NCI-H524 treated with DMSO at 0.1 percent for 48 hours (cell line): Measurements from ENCODE around the gene KIAA0513.
A peak's percentile ranks its signal among the peaks of the same experiment; 100 is the strongest.
"Not testable (repeated sequence)": the region's sequence is repeated elsewhere in the genome, so short reads cannot be mapped to it uniquely, and the experiment has no call there.

Experiments
- DNase-seq: peaks from one replicate; lab custom pipeline; 2025; lab: John Stamatoyannopoulos, UW

KIAA0513 gene

DNA sequence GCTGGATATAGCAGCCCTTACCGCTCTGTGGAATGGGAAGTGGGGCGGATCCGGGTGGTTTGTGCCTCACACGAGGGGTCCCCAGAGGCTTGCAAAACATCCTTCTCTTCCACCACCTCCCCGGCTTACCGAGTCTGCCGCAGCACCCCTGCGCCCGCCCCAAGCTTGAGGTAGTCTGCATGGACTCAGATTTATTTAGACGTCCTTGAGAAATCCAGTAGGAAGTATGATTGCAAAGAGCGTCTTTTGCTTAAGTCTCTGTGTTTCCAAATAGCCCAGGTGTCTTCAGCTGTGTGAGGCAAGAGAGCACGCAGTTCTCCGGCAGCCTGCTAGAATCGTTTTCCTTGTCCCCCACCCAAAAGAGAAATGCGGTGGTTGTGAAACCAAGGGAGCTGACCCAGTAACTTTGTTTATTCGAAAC is 2.4 kb downstream of the KIAA0513 start:
- no peak for DNase-seq

DNA sequence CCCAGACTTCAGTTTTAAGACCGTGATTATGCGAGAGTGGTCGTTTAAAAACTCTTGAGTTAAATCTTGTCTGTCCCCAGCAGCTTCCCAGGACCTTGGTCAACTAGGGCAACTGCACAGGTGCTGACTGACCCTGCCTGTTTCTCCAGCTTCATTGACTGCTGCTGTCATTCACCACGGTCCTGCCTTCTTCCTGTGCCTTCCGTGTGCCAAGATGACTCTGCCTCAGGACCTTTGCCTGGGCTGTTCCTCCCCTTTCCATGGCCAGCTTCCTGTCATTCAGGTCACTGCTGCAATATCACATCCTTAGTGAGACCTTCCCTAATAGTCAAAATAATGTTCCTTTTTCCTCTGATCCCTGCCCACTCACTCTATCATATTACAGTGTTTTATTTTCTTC is 3.9 kb downstream of the KIAA0513 start:
- no peak for DNase-seq

DNA sequence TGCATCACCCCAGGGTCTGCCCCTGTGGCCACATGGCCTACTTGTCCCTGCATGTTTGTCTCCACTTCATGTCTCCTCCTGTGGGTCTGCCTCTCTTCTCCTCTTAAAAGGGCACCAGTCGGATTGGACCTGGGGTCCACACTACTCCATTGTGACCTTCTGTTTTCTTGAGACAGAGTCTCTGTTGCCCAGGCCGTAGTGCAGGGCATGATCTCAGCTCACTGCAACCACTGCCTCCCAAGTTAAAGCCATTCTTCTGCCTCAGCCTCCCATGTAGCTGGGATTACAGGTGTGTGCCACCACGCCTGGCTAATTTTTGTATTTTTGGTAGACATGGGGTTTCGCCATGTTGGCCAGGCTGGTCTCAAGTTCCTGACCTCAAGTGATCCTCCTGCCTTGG is 4.6 kb downstream of the KIAA0513 start:
- DNase-seq = not testable (repeated sequence)

DNA sequence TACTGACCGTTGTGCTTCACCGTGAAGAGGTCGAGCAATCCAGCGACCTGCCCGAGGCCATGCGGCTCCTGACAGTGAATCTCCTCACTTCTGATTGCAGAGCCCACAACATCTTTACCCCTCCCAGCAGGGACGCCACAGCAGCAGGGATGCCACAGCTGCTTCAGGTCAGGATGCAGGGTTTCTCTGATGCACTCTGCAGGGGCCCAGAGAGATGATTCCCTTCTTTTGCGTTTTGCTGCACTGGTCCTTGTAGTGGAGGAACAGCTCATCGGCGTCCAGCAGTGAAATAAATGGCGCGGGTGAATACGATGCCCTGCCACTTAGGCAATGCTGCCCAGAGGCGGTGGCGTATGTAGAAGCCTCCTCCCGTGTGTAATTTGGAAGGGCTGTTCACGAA is 5.6 kb downstream of the KIAA0513 start:
- DNase-seq = no peak

DNA sequence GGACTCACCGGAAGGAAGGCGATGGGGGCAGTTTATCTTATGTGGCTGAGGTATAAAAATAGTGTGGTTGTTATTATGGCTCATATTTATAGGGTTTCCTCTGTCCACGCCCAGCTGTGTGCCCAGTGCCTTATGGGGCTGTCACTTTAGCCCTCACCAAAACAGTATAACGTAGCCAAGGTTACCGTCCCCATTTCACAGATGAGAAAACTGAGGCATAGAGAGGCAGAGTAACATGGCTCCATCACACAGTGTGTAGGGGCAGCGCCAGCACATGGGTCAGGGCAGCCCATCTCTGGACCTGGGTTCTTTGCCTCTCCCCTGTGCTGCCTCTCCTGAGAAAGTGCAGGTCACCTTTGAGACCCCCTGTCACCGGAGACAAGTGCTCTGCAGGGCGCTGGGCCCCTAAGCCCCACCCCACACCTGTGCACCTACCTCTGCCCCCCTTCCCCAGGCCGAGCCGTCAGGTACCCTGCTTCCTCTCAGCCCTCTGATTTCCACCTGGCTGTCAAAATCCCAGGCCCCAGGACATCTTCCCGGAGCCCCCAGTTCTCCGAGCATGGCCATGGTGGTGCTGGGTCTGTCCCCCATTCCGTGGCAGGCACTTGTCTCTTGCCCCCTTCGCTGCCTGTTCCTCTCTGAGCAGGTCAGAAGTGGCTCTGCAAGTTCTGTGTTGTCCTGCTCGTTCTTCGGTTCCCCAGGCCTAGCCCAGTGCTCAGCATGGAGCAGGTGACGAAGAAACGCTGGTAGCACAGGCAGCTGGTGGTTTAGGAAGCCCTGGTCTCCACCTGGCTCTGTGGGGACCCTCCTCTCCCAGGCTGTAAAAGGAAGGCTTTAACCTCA is 7.2 kb downstream of the KIAA0513 start:
- DNase-seq = no peak

DNA sequence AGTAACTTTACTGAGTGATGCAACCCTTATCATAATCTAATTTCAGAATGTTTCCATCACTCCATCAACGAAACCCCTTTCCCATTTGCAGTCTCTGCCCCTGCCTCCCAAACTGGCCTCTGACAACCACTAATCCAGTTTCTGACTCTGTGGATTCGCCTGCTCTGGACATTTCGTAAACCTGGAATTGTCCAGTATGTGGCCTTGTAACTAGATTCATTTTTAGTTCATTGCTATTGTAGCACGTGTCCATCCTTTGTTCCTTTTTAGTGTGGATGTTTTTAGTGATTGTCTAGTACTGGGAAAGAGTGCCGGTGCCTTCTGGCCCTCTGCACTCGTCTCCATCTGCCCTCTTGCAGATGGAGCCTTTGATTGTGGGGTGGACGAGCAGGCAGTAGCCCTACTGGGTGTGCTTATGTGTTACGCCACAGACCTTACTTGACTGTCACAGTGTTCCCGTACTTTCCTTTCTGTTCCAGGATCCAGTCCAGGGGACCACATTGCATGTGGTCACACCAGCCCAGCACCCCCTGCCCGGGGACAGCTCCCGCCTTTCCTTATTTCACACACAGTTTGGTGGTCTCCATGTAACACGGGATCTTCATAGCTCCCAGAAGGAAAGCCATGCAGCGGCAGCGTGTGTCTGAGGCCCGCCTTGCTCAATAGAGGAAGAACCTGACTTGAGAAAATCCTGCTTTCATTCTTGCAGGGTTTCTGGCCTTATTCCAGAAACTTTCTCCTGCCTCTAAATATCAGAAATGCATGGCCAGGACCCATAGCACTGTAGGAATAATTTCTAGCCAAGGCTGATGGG is 8.8 kb downstream of the KIAA0513 start:
- no peak for DNase-seq

DNA sequence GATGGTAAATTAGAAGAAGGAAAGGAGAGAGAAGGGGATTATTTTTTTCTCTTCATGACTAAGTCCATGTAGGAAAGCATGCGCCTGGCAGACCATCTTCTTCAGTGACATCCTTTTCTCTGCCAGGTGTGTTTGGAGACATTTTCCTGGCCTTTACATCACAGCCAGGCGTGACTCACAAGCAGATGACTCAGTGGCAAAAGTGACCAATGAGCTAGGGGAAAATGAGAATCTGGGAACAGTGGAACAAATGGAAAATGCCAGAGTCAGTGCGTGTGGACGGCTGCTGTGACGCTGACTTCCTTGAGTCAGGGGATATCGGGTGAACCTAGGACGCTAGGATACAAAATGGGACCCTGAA is 9.4 kb downstream of the KIAA0513 start:
- no peak for DNase-seq

DNA sequence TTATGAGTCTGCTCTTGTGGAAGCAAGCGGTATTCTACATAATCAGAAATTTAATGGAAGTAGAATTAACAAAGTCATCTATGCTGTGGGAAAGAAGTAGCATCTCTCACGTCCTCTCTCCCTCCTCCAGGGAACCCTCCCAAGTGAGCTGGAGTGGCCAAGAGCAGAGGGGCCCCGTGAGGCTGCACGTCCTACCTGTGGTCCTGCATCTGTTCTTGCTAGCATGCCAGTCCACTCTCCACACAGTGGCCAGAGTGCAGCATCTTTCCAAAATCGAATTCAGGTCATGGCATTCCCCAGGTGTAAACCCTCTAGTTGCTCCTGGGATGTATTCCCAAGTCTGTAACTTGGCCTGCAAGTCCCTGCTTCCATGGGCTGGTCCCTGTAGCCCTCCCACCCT is 10.1 kb downstream of the KIAA0513 start:
- no peak for DNase-seq

DNA sequence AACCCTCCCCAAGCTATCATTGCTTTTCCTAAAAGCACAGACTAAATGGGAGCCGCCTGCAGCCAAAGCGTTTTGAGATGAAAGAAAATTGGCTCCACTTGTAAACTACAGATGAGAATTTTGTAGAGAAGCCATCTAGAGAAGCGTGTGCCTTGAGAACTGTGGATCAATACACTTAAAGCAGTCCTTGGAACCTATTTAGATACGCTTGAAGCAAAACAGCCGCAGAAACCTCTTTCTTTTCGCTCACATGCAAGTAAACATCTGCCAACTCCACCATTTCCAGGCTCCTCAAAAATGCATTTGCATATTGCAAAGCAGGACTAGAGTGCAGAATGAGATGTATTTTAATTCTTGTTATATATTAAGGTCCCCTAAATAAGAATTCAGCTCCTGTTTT is 13.1 kb downstream of the KIAA0513 start:
- peak; percentile 61 for DNase-seq

DNA sequence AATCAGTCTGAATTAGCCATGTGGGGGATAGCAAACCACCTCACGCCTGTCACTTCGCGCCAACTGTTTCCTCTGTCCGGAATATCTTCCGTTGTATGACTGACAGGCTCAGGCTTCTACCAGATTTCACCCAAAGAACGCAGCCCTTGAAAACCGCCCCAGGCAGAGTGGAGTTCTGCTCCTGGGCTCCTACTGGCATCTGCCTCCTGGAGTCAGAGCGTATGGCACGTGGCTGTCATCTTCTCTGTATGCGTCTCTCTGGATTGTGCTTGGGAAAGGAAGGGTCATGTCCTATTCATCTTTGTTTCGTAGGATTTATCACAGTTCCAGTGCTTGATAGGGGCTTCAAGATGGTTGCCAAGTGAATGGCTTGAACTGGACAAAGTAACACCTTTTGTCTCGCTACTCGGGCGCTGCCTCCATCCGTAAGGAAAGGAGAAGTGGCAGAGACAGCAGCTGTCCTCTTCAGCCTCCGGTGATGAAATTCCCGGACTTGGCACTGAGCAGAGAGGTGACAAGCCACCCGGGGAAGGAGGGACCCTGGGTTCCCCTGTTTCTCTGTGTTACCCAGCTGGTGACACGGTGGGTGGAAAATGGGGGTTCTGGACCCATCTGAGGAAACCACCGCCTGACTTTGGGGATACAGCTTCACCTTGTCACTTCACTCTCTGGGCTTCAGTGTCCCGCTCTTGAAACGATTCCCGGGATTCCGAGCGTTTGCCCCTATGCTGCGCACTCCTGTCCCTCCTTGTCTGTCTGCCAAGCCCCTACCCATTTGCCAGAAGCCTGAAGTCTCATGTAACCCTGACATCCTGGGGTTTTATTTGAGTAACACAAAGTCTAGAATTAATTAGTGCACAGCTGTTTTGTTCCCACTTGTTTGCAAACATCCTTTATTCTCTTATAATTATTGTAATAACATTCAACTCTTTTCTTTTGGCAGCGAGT is 13.9 kb downstream of the KIAA0513 start:
- peak; percentile 85 for DNase-seq

DNA sequence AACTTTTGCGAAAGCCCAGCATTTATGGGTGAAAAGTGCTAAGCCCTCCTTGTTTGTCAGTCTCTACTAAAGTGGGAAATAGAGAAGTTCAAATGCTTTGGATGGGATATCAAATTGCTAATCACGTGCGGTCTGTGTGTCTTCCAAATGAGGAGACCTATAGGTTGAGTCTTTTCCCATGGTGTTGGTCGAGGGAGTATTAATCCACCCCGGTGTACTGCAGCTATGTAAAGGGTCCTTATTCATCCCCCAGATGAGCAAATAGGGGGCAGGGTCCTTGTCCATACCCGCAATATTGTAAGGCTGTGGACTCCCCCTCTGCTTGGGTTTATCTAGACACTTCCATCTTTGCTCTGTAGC is 14.6 kb downstream of the KIAA0513 start:
- peak; percentile 59 for DNase-seq

DNA sequence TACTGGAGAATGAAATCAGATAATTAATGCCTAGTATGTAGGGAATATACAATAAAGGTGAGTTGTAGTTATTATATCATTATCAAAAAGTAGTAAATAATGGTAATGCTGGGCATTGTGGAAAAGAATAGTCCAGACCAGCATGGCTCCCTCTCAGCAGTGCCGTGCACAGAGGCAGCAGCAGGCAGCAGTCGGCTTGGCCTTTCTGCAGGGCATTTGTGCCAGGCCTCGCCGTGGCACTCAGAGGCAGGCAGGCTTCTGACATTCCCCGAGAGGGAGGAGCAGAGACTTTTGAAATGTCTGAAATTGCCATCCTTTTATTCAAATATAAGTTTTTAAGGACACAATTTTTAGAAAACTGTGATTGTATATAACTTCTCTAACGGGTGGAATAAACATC is 15.0 kb downstream of the KIAA0513 start:
- DNase-seq = no peak

DNA sequence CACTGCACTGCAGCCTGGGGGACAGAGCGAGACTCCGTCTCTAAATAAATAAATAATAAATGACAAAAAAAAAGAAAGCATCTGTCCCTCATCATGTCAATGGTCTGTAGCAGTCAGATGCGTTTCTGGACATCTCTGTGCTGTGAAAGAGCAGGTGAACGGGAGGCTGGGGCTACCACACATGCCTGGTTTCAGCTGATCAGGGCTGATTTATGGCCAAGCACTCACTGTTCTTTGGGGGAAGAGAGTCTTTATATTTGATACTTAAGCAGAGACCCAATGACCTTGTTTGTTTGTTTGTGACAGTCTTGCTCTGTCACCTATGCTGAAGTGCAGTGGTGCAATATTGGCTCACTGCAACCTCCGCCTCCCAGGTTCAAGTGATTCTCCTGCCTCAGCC is 17.5 kb downstream of the KIAA0513 start:
- DNase-seq = no peak

DNA sequence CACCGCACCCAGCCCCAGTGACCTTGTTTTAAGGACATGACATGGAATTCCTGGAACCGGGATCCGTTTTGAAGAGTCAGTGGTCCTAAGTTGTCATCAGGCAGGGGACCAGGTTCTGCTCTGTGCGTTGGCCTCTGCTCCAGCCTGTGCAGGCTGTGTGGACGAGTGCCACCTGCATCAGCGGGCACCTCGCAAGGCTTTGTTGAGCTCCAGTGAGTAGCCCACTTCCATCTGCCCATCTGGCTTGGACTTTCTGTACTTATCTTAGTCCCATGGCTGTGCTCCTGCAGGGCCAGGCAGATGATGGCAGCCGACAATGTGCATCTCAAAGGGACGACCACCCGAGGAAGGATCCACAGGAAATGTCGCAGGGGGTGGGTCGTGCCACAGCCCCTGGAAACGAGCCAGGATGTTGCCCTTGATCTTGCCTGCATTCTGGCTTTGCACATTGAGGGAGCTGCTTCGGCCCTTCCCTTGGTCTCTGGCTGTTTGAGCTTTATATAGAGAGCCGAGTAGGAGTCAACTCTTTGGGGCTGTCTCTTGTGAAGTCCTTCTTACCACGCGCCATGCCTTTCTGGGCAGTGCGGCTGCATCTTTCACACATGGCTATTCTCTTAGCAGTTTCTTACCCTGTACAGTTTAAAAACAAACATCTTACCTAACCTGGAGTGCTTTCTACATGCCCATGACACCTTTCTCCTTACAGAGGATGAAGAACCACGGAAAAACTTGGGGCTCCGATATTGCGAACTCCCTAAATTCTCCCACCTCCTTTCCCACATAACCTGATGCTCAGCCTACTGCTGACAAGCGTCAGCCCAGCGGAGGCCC is 18.3 kb downstream of the KIAA0513 start:
- no peak for DNase-seq

DNA sequence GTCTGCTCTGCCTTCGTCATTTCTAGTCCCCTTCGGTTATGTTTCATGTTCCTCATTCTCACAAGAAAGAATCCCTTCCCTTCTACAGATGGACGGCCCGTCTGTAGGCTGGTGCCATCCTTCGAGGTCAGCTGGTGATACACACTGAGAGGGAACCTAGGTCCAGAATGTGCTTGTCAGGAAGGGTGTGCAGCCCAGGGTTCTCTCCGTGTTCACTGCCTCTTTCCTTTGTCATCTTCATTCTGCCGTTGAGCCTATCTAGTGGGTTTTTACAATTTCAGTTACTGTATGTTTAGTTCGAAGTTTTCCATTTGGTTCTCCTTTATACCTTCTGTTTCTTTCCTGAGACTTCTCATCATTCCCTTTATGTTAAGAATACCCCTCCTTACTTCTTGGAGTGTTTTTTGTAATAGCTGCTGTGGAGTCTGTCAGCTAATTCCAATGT is 18.9 kb downstream of the KIAA0513 start:
- no peak for DNase-seq

DNA sequence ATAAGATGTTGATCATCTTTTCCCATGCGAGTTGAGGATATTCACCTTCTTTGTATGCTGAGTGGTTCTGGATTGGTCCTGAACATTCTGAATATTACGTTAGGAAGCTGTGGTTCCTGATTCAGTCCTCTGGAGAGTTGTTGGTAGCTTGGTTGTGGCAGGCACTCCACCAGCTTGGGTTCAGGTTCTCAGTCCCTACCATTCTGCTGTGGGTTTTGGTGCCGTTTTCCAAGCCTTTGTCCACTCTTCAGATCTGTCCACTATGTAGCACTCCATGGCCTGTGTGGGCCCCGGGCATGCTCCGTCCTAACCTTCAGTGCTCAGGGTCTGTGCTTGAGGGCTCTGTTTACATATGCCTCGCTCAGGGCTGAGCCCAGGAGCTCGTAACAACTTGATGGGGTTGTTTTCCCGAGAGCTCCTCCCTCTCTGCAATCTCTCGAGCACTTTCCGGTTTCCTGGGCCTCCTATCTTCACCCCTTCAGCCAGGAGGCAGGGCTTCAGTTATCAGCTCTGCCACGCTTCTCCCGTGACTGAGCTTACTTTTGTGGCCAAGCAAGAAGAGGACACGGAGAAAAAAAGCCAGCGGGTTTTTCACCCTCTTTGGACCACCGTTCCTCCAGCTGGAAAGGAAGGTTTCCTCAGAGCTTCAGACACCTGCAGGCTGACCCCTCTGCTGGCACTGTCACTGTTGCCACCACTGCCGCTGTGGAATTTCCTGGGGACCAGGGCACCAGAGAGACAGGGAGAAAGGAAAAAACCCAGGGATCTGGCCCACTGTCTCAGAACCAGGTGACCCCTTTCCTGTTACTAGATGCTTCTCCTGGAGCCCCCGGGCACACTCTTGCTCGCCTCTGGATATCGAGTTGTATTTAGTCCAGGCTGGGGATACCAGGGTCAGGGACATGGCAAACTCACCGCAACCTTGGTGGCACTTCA is 19.6 kb downstream of the KIAA0513 start:
- DNase-seq = no peak

DNA sequence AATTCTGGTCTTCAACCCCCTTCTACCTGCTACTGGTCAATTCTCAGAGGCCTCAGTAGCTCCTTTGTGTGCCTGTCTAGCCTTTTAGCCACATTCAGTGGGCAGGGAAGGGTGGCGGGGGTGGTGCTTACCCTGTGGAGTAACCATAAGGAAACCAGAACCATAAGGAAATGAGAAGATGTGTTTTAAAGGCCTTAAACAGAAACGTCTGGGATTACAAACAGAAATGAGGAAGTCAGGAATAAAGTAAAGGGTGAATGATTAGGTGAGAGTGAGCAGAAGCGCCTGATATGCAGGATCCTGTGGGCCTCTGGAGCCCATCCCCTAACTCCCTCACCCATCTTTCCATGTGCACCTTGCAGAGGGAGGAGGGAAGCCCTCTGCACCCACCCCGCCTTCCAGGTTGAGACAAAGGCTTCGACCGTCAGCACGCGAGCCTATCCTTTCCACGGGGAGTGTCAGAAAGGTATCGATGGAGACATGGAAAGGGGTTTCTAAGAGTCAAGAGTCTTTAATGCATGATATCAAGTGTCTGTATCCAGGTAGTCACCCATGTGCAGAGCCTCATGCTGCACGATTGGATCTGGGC is 20.4 kb downstream of the KIAA0513 start:
- DNase-seq = no peak

DNA sequence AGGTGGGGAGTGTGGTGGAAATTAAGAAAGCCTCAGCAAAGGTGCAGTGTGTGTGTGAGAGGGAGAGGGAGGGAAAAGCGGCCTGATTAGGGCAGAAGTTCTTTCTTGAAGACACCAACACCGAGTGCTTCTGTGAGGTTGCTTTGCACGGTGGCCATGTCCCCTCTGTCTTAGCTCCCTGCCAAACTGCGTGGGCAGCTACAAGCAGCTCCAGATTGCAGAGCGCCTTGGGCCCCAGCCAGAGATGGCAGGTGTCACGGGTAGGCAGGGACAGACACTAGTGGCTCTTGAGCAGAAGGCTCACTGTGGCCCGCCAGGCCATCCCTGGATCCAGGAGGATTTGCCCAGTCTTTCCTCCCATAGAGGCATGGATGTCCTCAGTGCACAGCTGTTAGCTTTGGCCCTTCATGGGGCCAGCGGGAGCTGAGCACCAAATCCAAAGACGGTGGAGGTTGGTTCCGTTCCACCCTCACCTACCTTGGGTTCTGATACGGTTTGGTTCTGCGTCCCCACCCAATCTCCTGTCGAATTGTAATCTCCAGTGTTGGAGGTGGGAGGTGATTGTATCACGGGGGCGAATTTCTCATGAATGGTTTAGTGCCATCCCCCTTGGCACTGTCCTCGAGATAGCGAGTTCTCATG is 21.4 kb downstream of the KIAA0513 start:
- peak; percentile 64 for DNase-seq

DNA sequence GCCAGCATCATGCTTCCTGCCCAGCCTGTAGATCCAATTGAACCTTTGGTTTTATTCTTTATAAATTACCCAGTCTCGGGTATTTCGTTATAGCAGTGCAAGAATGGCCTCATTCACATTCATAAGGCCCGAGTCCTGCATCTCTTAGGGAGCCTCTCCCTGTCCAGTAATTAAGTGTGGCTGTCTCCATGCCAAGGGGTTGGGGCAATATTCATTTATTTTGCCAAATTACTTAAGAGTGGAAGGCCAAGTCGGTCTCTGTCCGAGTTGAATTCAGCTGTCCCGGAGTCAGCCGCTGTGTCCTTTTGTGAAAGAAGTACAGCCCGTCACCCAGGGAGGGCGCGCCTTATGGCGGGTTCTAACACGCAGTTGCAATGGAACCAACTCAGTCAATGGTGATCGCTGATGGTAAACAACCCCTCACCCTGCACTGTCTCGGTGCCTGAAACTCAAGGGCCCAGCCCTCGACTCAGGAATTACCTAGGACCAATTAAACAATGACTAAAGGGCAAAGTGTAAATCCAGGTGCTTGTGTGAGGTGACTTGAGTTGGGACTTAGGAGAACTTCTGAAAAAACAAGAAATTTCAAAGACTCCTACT is 22.2 kb downstream of the KIAA0513 start:
- no peak for DNase-seq
